GM12801 (cell line): Measurements from ENCODE around the gene MAK.

ENCODE experiments used
- CTCF ChIP-seq: IDR thresholded peaks from one replicate; pipeline ENCODE4 v1.5.1; 2011; ENCODE audit warnings: control low read depth; ENCODE audit not compliant: insufficient read length; ENCODE audit errors: extremely low read depth

Gene MAK

GRCh38 chr6:10877871-10878270 is 39.5 kb upstream of the MAK start:
- no peak for TF ChIP-seq CTCF

- no peak for TF ChIP-seq CTCF
Measured at GRCh38 chr6:10877012-10877411, 38.7 kb upstream of the MAK start.

- TF ChIP-seq CTCF, result no peak
Measured at GRCh38 chr6:10875026-10875425, 36.7 kb upstream of the MAK start.

GRCh38 chr6:10874207-10874606 is 35.9 kb upstream of the MAK start:
- TF ChIP-seq CTCF, result no peak

- no peak for TF ChIP-seq CTCF
Measured at GRCh38 chr6:10873374-10873773, 35.0 kb upstream of the MAK start.

- no peak for TF ChIP-seq CTCF
Measured at GRCh38 chr6:10867952-10868351, 29.6 kb upstream of the MAK start.

GRCh38 chr6:10862361-10862760 is 24.0 kb upstream of the MAK start:
- no peak for TF ChIP-seq CTCF

- TF ChIP-seq CTCF, result no peak
Measured at GRCh38 chr6:10861086-10861485, 22.7 kb upstream of the MAK start.
